Measurements from ENCODE around the gene NFE2L2. TPM values are rescaled to one million over a fixed set of nuclear protein-coding genes. Genes with fewer than 3 reads are reported as not detected.
A peak's percentile ranks its signal among the peaks of the same experiment; 100 is the strongest.
"Not testable (repeated sequence)": the region's sequence is repeated elsewhere in the genome, so short reads cannot be mapped to it uniquely, and the experiment has no call there.

NFE2L2 gene
- total RNA-seq, 1 donor from 2014 or later: 178 TPM

GRCh38 chr2:177195194-177195593 lies 69.3 kb downstream of the NFE2L2 start:
- no peak for DNase-seq (ENCODE audit: low read depth)

DNA sequence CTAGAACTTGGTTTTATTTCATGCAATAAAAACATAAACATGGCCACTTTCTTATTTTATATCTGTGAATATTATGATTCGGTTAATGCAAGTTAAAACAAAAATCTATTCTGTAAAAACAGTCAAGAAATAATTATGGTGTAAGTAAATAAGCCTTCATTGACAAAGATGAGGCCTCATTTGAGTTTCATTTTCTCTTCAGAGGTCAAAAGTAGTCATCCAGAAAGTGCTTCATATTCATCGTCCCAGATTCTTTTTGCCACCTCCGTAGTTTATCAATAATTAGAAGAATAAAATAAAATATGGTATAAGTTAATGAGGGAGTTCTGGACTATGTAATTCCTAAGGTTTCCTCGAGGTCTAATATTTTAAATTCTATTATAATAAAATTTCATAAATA lies 71.3 kb downstream of the NFE2L2 start:
- DNase-seq (ENCODE audit: low read depth): no peak

DNA sequence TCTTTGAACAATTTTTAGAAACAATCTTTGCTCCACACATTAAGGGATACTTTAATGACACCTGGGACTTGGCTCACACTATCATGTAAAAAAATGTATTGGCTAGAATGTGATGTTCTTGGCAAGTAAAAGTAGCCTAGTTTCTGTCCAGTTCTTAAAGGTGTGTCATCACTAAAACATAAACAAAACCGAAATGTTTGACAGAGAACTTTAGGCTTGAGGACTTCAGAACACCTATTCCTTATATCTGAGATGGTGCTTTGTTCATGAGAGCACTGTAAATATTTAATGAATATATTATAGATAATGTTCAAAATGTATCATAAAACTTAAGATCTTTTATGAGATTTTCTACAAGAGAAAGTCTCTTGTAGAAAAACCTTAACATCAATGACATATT lies 71.7 kb downstream of the NFE2L2 start:
- no peak for DNase-seq (ENCODE audit: low read depth)

GRCh38 chr2:177190941-177191340 lies 73.6 kb downstream of the NFE2L2 start:
- no peak for DNase-seq (ENCODE audit: low read depth)

DNA sequence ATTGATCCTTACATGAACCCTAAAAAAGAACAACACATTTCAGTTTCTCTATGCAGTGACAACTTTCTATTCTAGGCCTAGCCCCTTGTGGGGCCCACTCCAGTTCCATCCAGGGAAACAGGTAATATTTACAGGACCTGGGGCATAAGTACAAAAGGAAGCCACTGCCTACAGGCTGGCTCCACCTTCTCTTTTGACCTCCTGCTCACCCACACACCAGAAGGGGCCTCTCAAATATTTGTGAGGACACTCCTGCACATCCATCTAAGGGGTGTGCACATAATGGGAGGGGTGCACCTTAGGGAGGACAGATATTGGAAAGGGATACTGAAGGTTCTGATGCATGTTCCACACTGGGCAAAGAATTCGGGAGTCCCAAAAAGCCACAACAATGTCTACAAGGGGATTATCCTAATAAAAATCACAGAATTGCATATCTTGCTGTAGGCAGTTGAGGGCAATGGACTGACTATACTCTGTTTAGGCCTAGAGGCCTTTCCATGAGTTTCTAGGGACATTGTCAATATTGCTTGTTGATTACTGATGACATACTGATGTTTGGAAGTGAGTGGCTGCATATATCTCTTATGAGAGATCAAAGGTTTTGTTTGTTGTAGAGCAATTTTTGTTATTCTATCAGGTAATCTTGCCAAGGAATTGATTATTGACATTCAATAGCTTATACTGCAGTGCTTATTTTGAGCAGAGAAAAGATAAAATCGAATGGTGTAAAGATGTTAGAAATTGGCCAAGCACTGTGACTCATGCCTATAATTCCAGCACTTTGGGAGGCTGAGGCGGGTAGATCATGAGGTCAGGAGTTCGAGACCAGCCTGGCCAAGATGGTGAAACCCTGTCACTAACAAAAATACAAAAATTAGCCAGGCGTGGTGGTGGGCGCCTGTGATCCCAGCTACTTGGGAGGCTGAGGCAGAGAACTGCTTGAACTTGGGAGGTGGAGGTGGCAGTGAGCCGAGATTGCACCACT lies 75.8 kb downstream of the NFE2L2 start:
- DNase-seq (ENCODE audit: low read depth): no peak

DNA sequence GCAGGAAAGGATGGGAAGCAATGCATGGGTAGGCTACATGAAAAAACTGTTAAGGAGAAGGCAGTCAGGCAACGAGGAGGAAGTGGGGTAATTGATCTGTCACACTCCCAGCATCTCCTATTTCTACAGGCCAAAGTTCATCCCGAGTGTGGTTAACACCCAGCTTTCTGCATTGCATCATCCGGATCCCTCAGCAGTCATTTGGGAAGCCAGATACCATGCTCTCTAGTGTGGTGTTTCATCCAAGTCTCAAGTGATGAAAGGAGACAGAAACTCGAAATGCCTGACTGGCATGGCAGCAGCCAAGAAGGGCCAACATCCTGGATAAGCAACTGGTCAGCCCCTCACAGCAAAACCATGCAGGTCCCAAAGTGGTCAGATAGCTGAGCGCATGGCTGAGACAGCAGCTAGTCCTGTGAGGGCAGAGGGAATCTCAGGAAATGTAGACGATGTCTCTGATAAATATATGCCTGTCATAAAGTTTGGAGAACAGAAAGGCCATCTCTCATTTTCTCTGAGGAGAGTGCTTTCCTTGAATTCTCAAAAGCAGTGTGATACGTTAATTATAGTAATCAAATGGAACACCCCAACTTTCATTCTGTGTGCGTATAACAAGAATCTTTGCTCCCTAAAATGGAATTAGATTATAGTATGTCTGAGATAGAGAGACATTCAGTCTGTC lies 76.8 kb downstream of the NFE2L2 start:
- peak; percentile 84 for DNase-seq (ENCODE audit: low read depth)

- not testable (repeated sequence) for DNase-seq (ENCODE audit: low read depth)
Measured at GRCh38 chr2:177186038-177186437, 78.5 kb downstream of the NFE2L2 start.

DNA sequence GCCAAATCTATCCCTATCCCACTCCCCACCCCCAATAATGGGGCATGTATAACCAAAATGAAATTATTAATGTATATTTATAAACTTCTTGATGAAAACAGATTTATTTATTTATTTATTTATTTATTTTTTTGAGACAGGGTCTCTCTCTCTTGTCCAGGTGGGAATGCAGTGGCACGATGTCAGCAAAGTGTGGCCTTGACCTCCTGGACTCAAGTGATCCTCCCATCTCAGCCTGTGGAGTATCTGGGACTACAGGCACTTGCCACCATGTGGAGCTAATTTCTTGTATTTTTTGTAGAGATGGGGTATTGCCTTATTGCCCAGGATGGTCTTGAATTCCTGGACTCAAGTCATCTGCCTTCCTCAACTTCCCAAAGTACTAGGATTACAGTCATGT lies 79.9 kb downstream of the NFE2L2 start:
- DNase-seq (ENCODE audit: low read depth): no peak

DNA sequence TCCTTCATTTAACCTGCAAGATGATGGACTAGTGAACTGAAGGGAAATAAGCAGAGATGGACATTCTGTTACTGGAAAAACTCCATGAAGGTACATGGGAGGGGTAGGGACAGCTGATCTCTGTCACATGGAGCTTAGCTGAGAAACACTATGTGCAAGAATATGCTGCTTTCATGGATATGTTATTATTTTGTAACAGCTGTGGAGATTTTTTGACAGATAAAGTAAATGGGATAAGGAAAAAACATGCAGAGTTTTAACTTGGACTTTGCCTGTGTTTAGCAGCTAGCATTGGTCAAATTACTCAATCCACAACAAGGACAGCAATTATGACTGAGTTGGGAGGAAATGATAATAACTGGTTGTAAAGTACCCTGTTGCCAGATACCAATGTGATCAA lies 80.7 kb downstream of the NFE2L2 start:
- DNase-seq (ENCODE audit: low read depth): no peak

Other genes with a start within 250 kb of the NFE2L2 start
- 39.4 and 78.7 TPM in 2 replicates for gene HNRNPA3, start 51.9 kb downstream of the NFE2L2 start, total RNA-seq
- 81.1 and 95.4 TPM in 2 replicates for gene AGPS, start 128.0 kb upstream of the NFE2L2 start, total RNA-seq

Measured in renal cortical epithelial cell (primary cell).